ENCODE data around the gene GABRG3. TPM values are rescaled to one million over a fixed set of nuclear protein-coding genes. Genes with fewer than 3 reads are reported as not detected.

Gene GABRG3
- polyA plus RNA-seq, 6 donors from 2014 or later = not detected

DNA sequence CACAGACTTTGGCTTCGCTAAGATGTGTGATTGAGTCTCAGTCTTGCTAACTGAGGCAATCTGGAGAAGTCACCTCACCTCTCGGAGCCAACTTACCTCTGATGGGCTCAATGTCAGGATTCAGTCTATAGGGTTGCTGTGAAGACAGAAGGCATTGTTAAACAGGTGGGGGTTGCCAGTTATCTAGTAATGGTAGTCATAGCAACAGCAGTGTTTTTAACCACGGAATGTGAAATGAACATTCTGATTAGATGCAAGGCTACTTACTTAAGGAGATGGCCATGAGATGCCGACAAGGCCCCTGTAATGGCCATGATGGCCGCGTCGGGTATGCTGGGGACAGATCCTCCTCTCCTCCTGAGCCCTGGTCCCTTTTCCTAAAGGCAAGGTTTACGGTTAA, 243.1 kb downstream of the GABRG3 start:
- Mint-ChIP-seq H3K9me3 (peaks cover 1 to 27% (median 9%) of the 10 kb centered on the region in 7 donors), H3K36me3 (no peaks in the 10 kb centered on the region), H3K27me3 (no peaks in the 10 kb centered on the region), H3K4me3 (no peak overlapping the region), H3K4me1 (no peaks in the 10 kb centered on the region), H3K27ac (no peak overlapping the region)
- DNase-seq (no peak), ATAC-seq (ENCODE audit: low read depth in 2 of 2) (no peak)

DNA sequence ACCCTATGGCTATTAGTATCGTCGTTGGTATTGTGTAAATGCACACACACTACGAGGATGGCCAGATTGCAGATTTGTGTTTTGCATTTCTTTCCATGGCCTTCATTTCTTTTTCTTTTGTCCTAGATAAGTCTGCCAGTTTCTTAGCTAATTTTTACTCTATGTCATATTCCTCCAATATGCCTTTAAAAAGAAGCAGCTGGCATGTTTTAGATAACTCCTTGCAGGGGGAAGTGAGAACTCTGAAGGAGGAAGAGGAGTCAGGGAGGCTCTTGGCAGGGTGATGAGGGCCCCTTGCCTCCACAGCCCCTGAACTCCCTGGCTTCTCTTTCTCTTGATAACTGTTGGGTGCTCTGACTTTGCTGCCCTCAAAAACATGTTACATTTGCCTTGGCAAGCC, 244.0 kb downstream of the GABRG3 start:
- H3K27me3 Mint-ChIP-seq = no peaks in the 10 kb centered on the region
- no peak overlapping the region for H3K4me3 Mint-ChIP-seq
- peaks cover 1 to 27% (median 11%) of the 10 kb centered on the region in 7 donors for H3K9me3 Mint-ChIP-seq
- no peaks in the 10 kb centered on the region for H3K36me3 Mint-ChIP-seq
- H3K4me1 Mint-ChIP-seq = no peaks in the 10 kb centered on the region
- H3K27ac Mint-ChIP-seq = no peak overlapping the region
- DNase-seq (no peak), ATAC-seq (ENCODE audit: low read depth in 2 of 2) (no peak)

- Mint-ChIP-seq H3K4me1 (no peaks in the 10 kb centered on the region), H3K4me3 (peak overlapping the region in 1 of 8 donors; percentile 22), H3K27ac (no peak overlapping the region), H3K27me3 (no peaks in the 10 kb centered on the region), H3K9me3 (peaks cover 2 to 21% (median 10%) of the 10 kb centered on the region in 7 donors), H3K36me3 (no peaks in the 10 kb centered on the region)
- ATAC-seq (ENCODE audit: low read depth in 2 of 2) = no peak
- no peak for DNase-seq
Measured at GRCh38 chr15:27218426-27218825, 247.4 kb downstream of the GABRG3 start.

- no peaks in the 10 kb centered on the region for H3K4me1 Mint-ChIP-seq
- no peak overlapping the region for H3K27ac Mint-ChIP-seq
- no peak for DNase-seq
- ATAC-seq (ENCODE audit: low read depth in 2 of 2) = no peak
- no peaks in the 10 kb centered on the region for H3K36me3 Mint-ChIP-seq
- H3K4me3 Mint-ChIP-seq = no peak overlapping the region
- no peaks in the 10 kb centered on the region for H3K27me3 Mint-ChIP-seq
- peaks cover 2 to 19% (median 6%) of the 10 kb centered on the region in 7 donors for H3K9me3 Mint-ChIP-seq
Measured at GRCh38 chr15:27219636-27220035, 248.7 kb downstream of the GABRG3 start.

DNA sequence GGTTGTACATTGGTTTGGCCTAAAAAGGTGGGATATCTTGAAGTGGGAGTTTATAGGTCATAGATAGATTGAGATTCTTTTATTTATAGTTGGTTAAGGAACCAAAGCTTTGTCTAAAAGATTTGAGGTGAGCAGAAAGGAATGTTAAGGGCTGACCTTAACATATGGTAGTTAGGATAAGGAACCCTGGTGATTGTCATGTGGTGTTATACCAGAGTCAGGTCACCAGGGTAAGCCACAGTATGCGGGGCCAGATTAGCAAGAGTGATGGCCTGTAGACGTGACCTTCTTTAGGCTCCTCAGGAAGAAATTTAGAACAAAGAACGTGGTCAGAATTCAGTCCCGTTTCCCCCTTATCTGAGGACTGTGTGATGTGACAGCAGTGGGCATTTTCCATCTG, 249.2 kb downstream of the GABRG3 start:
- ATAC-seq (ENCODE audit: low read depth in 2 of 2) (no peak), DNase-seq (no peak)
- Mint-ChIP-seq H3K9me3 (peaks cover 2 to 19% (median 6%) of the 10 kb centered on the region in 7 donors), H3K27ac (no peak overlapping the region), H3K4me3 (no peak overlapping the region), H3K4me1 (no peaks in the 10 kb centered on the region), H3K27me3 (no peaks in the 10 kb centered on the region), H3K36me3 (no peaks in the 10 kb centered on the region)

DNA sequence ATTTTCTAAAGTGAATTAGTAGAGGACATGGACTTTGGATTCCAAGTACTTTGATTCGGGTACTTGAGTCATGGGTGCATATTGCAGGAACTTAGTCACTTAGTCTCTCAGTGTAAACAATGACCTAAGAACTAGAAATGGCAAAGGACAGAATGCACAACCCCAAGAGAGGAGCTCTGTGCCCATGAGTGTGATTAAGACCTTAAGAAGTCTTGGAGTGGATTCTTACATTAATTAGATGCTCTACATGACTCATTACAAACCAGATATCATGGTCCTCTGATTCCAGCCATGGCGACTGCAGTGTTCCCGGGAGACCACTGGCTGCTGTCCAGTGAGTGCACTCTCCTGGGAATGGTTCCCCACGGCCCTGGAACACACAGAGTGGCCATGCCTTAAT, 251.5 kb downstream of the GABRG3 start:
- no peaks in the 10 kb centered on the region for H3K36me3 Mint-ChIP-seq
- H3K27me3 Mint-ChIP-seq = no peaks in the 10 kb centered on the region
- H3K27ac Mint-ChIP-seq = no peak overlapping the region
- H3K4me1 Mint-ChIP-seq = no peaks in the 10 kb centered on the region
- no peak for ATAC-seq (ENCODE audit: low read depth in 2 of 2)
- DNase-seq = no peak
- no peak overlapping the region for H3K4me3 Mint-ChIP-seq
- peaks cover 2 to 14% (median 11%) of the 10 kb centered on the region in 7 donors for H3K9me3 Mint-ChIP-seq

DNA sequence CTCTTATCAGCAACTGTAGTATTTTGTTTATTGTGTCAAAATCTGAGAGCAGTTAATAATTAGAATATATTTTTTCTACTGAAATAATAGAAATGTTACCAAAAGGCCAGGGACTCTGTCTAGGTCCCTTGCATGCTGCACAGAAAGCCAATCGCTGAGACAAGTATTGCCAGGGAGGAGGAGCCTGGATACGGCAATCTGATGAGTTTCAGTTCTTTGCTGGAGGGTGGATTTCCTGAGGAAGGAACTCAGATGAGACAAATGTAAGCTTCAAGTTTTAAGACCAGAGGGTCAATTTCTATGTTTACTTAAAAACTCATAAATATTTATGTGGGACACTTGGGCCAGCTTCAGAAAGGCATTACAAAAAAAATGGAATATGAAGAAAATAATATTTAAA, 252.2 kb downstream of the GABRG3 start:
- Mint-ChIP-seq H3K4me3 (no peak overlapping the region), H3K27me3 (no peaks in the 10 kb centered on the region), H3K4me1 (no peaks in the 10 kb centered on the region), H3K36me3 (no peaks in the 10 kb centered on the region), H3K27ac (no peak overlapping the region), H3K9me3 (peaks cover 0 to 14% (median 10%) of the 10 kb centered on the region in 7 donors)
- ATAC-seq (ENCODE audit: low read depth in 2 of 2) = no peak
- DNase-seq = no peak

DNA sequence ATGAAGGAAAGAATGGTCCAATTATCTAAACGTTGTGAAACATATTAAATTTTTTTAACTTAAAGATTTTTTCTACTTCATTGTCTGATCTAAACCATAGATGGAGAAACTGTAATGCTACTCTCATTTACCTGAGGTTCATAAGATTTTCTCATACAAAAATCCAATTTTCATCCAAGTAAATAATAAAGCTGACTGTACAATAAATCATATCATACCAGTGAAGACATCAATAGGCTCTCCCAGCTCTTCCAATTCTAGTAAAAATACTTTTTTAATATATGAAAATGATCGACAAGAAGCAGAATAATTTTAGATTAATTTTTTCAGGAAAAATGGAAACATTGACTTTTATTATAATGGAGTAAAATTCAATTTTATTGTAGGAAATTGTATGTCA, 260.8 kb downstream of the GABRG3 start:
- no peaks in the 10 kb centered on the region for H3K27me3 Mint-ChIP-seq
- H3K4me1 Mint-ChIP-seq = no peaks in the 10 kb centered on the region
- H3K36me3 Mint-ChIP-seq = no peaks in the 10 kb centered on the region
- H3K27ac Mint-ChIP-seq = no peak overlapping the region
- no peak overlapping the region for H3K4me3 Mint-ChIP-seq
- H3K9me3 Mint-ChIP-seq = peaks cover 0 to 4% (median 3%) of the 10 kb centered on the region in 7 donors
- ATAC-seq (ENCODE audit: low read depth in 2 of 2) (no peak), DNase-seq (no peak)

- no peak overlapping the region for H3K27ac Mint-ChIP-seq
Measured at GRCh38 chr15:27232876-27233275, 261.9 kb downstream of the GABRG3 start.

GRCh38 chr15:27234593-27234992, 263.6 kb downstream of the GABRG3 start:
- H3K9me3 Mint-ChIP-seq = peaks cover 0 to 10% (median 4%) of the 10 kb centered on the region in 7 donors
- no peaks in the 10 kb centered on the region for H3K4me1 Mint-ChIP-seq
- no peaks in the 10 kb centered on the region for H3K36me3 Mint-ChIP-seq
- no peaks in the 10 kb centered on the region for H3K27me3 Mint-ChIP-seq
- H3K27ac Mint-ChIP-seq = no peak overlapping the region
- ATAC-seq (ENCODE audit: low read depth in 2 of 2) (no peak), DNase-seq (no peak)
- peak overlapping the region in 1 of 8 donors; percentile 15 for H3K4me3 Mint-ChIP-seq

More at GRCh38 chr15:27232876-27233275, 261.9 kb downstream of the GABRG3 start:
- H3K4me1 Mint-ChIP-seq = no peaks in the 10 kb centered on the region
- DNase-seq (no peak), ATAC-seq (ENCODE audit: low read depth in 2 of 2) (no peak)
- no peaks in the 10 kb centered on the region for H3K27me3 Mint-ChIP-seq
- H3K9me3 Mint-ChIP-seq = peaks cover 0 to 8% (median 3%) of the 10 kb centered on the region in 7 donors
- H3K4me3 Mint-ChIP-seq = no peak overlapping the region
- H3K36me3 Mint-ChIP-seq = no peaks in the 10 kb centered on the region

GRCh38 chr15:27235161-27235560, 264.2 kb downstream of the GABRG3 start:
- Mint-ChIP-seq H3K27me3 (no peaks in the 10 kb centered on the region), H3K36me3 (no peaks in the 10 kb centered on the region), H3K9me3 (peaks cover 0 to 10% (median 4%) of the 10 kb centered on the region in 7 donors), H3K4me1 (no peaks in the 10 kb centered on the region), H3K27ac (no peak overlapping the region), H3K4me3 (no peak overlapping the region)
- DNase-seq = no peak
- ATAC-seq (ENCODE audit: low read depth in 2 of 2) = no peak

DNA sequence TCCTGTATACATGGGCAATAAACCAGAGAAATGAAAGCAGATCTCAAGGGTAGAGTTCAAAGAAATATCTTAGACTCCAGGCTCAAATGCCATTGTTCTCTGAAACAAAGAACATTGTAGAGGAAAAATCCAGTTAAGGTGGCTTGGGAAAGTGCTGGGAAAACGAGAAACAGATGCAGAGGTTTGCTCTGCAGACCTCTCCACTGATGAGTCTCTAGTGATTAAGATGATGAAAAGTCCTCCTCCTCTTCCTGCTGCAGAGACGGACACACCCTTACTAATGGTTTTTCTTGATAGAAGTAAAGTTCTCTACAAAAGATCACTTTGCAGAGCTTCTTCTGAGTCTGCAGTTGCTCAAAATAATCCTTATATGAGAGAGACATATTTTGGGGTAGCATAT, 264.7 kb downstream of the GABRG3 start:
- Mint-ChIP-seq H3K4me1 (no peaks in the 10 kb centered on the region), H3K9me3 (peaks cover 0 to 10% (median 4%) of the 10 kb centered on the region in 7 donors), H3K27ac (peak overlapping the region in 1 of 6 donors; percentile 33), H3K36me3 (no peaks in the 10 kb centered on the region), H3K4me3 (no peak overlapping the region), H3K27me3 (no peaks in the 10 kb centered on the region)
- ATAC-seq (ENCODE audit: low read depth in 2 of 2) (no peak), DNase-seq (no peak)

- DNase-seq (no peak), ATAC-seq (ENCODE audit: low read depth in 2 of 2) (no peak)
- Mint-ChIP-seq H3K4me1 (no peaks in the 10 kb centered on the region), H3K4me3 (no peak overlapping the region), H3K36me3 (no peaks in the 10 kb centered on the region), H3K27me3 (no peaks in the 10 kb centered on the region), H3K9me3 (peaks cover 0 to 10% (median 4%) of the 10 kb centered on the region in 7 donors), H3K27ac (no peak overlapping the region)
Measured at GRCh38 chr15:27237319-27237939, 266.4 kb downstream of the GABRG3 start.

GRCh38 chr15:27238209-27238608, 267.2 kb downstream of the GABRG3 start:
- H3K4me1 Mint-ChIP-seq = no peaks in the 10 kb centered on the region
- DNase-seq (no peak), ATAC-seq (ENCODE audit: low read depth in 2 of 2) (no peak)
- H3K27me3 Mint-ChIP-seq = no peaks in the 10 kb centered on the region
- H3K36me3 Mint-ChIP-seq = no peaks in the 10 kb centered on the region
- peaks cover 0 to 10% (median 5%) of the 10 kb centered on the region in 7 donors for H3K9me3 Mint-ChIP-seq
- H3K27ac Mint-ChIP-seq = no peak overlapping the region
- no peak overlapping the region for H3K4me3 Mint-ChIP-seq

Measured in naive B cell (primary cell).